Heart left ventricle (tissue), 16 donors: ENCODE results near the gene CTXND2. TPM values are rescaled to one million over a fixed set of nuclear protein-coding genes. Genes with fewer than 3 reads are reported as not detected.
A peak's percentile ranks its signal among the peaks of the same experiment; 100 is the strongest.

ENCODE experiments used
- ATAC-seq, 4 donors: fragments of 200-7000 bp; cut with Tn5 transposase; one replicate each; pipeline ENCODE4 v1.9.1; 2020 to 2022; ENCODE audit warnings: moderate library complexity in 4 of 4, mild to moderate bottlenecking in 3 of 4, moderate number of reproducible peaks in 1 of 4
- DNase-seq, 5 donors: peaks; one replicate each; pipeline ENCODE4 v3.0.0-alpha.2; 2020
- H3K27ac ChIP-seq, 12 donors: fragments of 200-600 bp; sonication (generic) in 4 of 12; one replicate each; pipeline versions ENCODE4 v1.5.0 to v1.8.0; 2016 to 2022; ENCODE audit warnings: mild to moderate bottlenecking in 2 of 12
- H3K27me3 ChIP-seq, 9 donors: fragments of 200-600 bp; sonication (generic) in 2 of 9; one replicate each; pipeline versions ENCODE4 v1.5.1 to v1.8.0; 2016 to 2022; ENCODE audit warnings: mild to moderate bottlenecking in 3 of 9
- H3K36me3 ChIP-seq, 9 donors: fragments of 200-600 bp; sonication (generic) in 2 of 9; one replicate each; pipeline versions ENCODE4 v1.5.0 to v1.8.0; 2018 to 2022; ENCODE audit warnings: mild to moderate bottlenecking in 2 of 9
- H3K4me1 ChIP-seq, 12 donors: fragments of 200-600 bp; sonication (generic) in 4 of 12; one replicate each; pipeline versions ENCODE4 v1.5.0 to v1.8.0; 2016 to 2022; ENCODE audit warnings: mild to moderate bottlenecking in 3 of 12
- H3K4me3 ChIP-seq, 12 donors: fragments of 200-600 bp; sonication (generic) in 4 of 12; one replicate each; pipeline versions ENCODE4 v1.5.0 to v1.8.0; 2017 to 2022; ENCODE audit warnings: mild to moderate bottlenecking in 9 of 12, moderate library complexity in 4 of 12
- H3K9me3 ChIP-seq, 12 donors: fragments of 200-600 bp; sonication (generic) in 4 of 12; one replicate each; pipeline versions ENCODE4 v1.5.0 to v1.8.0; 2016 to 2022; ENCODE audit warnings: mild to moderate bottlenecking in 1 of 12
- POLR2A ChIP-seq, 2 donors: fragments of 450-650 bp; IDR thresholded peaks; one replicate each; pipeline ENCODE4 v1.6.1; 2017; ENCODE audit warnings: antibody characterized with exemption in 2 of 2, mild to moderate bottlenecking in 2 of 2, moderate library complexity in 2 of 2
- WGBS, 4 donors: extraction: QIAGEN DNeasy Blood & Tissue Kit in 2 of 4; methylation state at CpG; one replicate each; pipeline versions ENCODE4 v1.1.5 to v1.1.7; 2013 to 2018; 5-methylcytosine and 5-hydroxymethylcytosine counted together
- intact Hi-C, 10 donors: fragments of 100-400 bp; cut with DNase I; formaldehyde crosslinking; loops; one replicate each; pipeline versions ENCODE4 v1.11.1 to v1.14.2; 2022
- polyA plus RNA-seq, 2 donors: library from polyadenylated mRNA; stranded (reverse); fragments of 200-250 nt; gene quantifications; one replicate each; pipeline ENCODE4 v1.2.3, GENCODE V29; 2013
- total RNA-seq, 9 donors: library from RNA; depleted of rRNA in 2 of 9; stranded (reverse); fragments of >200 nt in 2 of 9; fragmentation: NEBNext Ultra II Directional in 3 of 9; extraction: Animal tissue kit (Norgen Biotek cat#: 25700) in 3 of 9; gene quantifications; one replicate each; pipeline versions ENCODE4 v1.1.0 to v1.2.4, GENCODE V29; 2016 to 2023
- TF ChIP-seq, protein P1 (sequence below), 12 donors: fragments of 200-600 bp; sonication (generic) in 4 of 12; IDR thresholded peaks; one replicate each; pipeline versions ENCODE4 v1.5.0 to v1.8.0; 2018 to 2022; ENCODE audit warnings: antibody characterized with exemption in 12 of 12, mild to moderate bottlenecking in 5 of 12
- donor health status: ischemic (EF 13 %, LVEDD 7.1; RV severe dilation, severe dysfunction).
- donor health status: healthy with polysubstance abuse.
- donor health status: DM: no; HTN: yes; CAD: no.
- donor health status: DM: no; HTN: no; CAD: no.
- donor health status: ischemic (EF 25% LVEDD 6.9; RV normal size, moderate dysfunction).
- donor health status: ischemic (EF 25% LVEDD 5.7; RV mildly dilated, moderate dysfunction).
- donor health status: healthy.
- donor health status: DM: yes; HTN: yes; CAD: no.
- donor health status: ischemic (EF 35%, LVEDD 5.7; RV mildly dilated, moderate dysfunction).
- donor health status: nonischemic (EF 11% LVEDD 7.7; RV severe dilation, severe dysfunction).
- donor health status: DM: yes; HTN: yes; CAD: no.
- donor health status: PGD.
- donor health status: ischemic (EF 29% LVEDD 5.4; RV normal size, mild dysfunction).
- donor health status: nonischemic (EF 23%, LVEDD 6.1; RV moderate dilation, normal function).

Gene CTXND2
- total and polyA plus RNA-seq, 11 donors, result not detected

DNA sequence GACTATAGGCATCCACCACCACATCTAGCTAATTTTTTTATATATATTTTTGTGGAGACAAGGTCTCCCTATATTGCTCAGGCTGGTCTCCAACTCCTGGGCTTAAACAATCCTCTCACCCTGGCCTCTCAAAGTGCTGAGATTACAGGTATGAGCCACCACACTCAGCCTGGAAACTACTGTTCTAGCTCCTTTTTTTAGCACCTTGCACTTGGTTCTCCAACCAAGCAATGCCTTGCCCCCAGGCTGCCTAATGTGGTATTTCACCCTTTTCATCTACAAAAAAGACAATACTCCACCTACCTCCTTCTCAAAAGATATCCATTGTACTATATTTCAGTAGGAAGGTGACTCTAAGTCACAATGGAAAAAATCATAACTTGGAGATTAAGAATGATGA is 17.3 kb upstream of the CTXND2 start:
- H3K27ac ChIP-seq, result no peak overlapping the region
- DNase-seq, result no peak
- H3K27me3 ChIP-seq, result no peaks in the 10 kb centered on the region
- H3K36me3 ChIP-seq, result peaks cover 0 to 24% (median 5%) of the 10 kb centered on the region in 9 donors
- peaks cover 0 to 23% (median 8%) of the 10 kb centered on the region in 12 donors for H3K4me1 ChIP-seq
- H3K9me3 ChIP-seq, result no peaks in the 10 kb centered on the region
- intact Hi-C loops, result loop anchor here in 1 of 10 donors (10.0 kb wide), 1 partner anchor 55 kb away; the partner anchor contains the start of gene SETDB1
- TF ChIP-seq, protein P1, sequence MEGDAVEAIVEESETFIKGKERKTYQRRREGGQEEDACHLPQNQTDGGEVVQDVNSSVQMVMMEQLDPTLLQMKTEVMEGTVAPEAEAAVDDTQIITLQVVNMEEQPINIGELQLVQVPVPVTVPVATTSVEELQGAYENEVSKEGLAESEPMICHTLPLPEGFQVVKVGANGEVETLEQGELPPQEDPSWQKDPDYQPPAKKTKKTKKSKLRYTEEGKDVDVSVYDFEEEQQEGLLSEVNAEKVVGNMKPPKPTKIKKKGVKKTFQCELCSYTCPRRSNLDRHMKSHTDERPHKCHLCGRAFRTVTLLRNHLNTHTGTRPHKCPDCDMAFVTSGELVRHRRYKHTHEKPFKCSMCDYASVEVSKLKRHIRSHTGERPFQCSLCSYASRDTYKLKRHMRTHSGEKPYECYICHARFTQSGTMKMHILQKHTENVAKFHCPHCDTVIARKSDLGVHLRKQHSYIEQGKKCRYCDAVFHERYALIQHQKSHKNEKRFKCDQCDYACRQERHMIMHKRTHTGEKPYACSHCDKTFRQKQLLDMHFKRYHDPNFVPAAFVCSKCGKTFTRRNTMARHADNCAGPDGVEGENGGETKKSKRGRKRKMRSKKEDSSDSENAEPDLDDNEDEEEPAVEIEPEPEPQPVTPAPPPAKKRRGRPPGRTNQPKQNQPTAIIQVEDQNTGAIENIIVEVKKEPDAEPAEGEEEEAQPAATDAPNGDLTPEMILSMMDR (IDR thresholded peaks at IDR 0.05), result no peak
- TF ChIP-seq POLR2A (IDR thresholded peaks at IDR 0.05), result no peak
- no peak for ATAC-seq
- H3K4me3 ChIP-seq, result no peak overlapping the region

DNA sequence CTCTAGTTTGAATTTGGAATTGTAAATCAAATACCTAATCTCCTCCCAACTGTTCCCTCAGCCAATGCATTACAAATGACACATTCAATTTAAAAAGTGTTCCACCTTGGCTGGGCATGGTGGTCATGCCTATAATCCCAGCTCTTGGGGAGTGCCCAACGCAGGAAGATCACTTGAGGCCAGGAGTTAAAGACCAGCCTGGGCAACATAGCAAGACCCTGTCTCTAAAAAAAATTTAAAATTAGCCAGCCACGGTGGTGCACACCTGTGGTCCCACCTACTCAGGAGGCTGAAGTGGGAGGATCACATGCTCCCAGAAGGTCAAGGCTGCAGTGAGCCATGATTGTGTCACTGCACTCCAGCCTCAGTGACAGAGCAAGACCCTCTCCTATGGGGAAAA is 14.4 kb upstream of the CTXND2 start:
- WGBS, 4 donors, result 83 to 97% (median 93%) methylated on average over 2 of the region's 2 CpGs
- no peaks in the 10 kb centered on the region for H3K27me3 ChIP-seq
- H3K4me3 ChIP-seq, result no peak overlapping the region
- peaks cover 0 to 24% (median 5%) of the 10 kb centered on the region in 9 donors for H3K36me3 ChIP-seq
- no peaks in the 10 kb centered on the region for H3K9me3 ChIP-seq
- H3K4me1 ChIP-seq, result peaks cover 0 to 36% (median 12%) of the 10 kb centered on the region in 12 donors
- DNase-seq (no peak), ATAC-seq (no peak)
- no peak for TF ChIP-seq POLR2A (IDR thresholded peaks at IDR 0.05)
- TF ChIP-seq, protein P1 (IDR thresholded peaks at IDR 0.05), result no peak
- no peak overlapping the region for H3K27ac ChIP-seq
- intact Hi-C loops, result loop anchor here in 1 of 10 donors (10.0 kb wide), 1 partner anchor 52 kb away; the partner anchor contains the start of gene SETDB1

DNA sequence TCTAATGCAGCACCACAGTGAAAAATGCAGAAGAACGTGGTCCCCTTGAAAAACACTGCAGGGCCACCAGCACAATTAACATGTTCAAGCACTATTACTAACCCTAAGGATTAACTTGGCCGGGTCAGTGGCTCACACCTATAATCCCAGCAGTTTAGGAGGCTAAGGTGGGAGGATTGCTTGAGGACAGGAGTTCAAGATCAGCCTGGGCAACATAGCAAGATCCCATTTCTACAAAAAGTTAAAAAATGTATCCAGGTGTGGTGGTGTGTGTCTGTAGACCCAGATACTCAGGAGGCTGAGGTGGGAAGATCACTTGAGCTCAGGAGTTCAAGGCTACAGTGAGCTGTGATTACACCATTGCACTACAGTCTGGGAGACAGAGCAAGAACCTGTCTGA is 13.4 kb upstream of the CTXND2 start:
- no peak for DNase-seq
- Histone ChIP-seq H3K36me3 (peaks cover 0 to 18% (median 5%) of the 10 kb centered on the region in 9 donors), H3K9me3 (no peaks in the 10 kb centered on the region), H3K4me3 (no peak overlapping the region), H3K27me3 (no peaks in the 10 kb centered on the region), H3K27ac (no peak overlapping the region), H3K4me1 (peaks cover 0 to 38% (median 12%) of the 10 kb centered on the region in 12 donors)
- intact Hi-C loops, result loop anchor here in 1 of 10 donors (10.0 kb wide), 1 partner anchor 51 kb away; the partner anchor contains the start of gene SETDB1
- TF ChIP-seq, protein P1 (IDR thresholded peaks at IDR 0.05), result no peak
- no peak for TF ChIP-seq POLR2A (IDR thresholded peaks at IDR 0.05)
- ATAC-seq, result no peak
- WGBS, 4 donors, result 90 to 96% (median 92%) methylated on average over 2 of the region's 2 CpGs

DNA sequence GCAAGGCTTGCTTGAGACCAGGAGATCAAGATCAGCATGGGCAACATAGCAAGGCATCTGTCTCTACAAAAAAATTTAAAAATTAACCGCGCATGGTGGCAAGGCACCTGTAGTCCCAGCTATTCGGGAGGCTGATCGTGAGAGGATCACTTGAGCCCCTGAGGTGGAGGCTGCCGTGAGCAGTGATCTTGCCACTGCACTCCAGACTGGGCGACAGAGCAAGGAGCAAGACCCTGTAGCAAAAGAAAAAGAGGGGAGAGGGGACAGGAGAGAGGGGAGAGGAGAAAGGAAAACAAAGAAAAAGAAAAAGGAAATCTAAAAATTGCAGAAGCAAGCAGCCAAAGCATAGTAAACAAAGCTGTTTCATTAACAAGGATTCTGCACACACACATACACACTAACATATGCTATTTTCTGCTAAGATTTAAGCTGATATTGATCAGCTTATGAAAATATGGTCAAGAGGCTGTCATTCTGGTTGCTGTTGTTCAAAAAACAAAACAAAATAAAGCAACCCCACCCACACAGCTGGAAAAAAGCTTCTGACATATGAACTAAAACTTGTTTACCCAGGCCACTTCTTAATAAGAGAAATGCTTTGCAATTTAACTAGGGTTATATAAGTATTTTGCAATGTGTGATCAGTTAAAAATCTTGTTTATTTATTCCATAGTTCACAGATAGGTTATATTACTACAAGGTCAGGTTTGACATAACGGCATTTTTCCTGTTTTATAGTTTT is 12.3 kb upstream of the CTXND2 start:
- Histone ChIP-seq H3K4me1 (peaks cover 0 to 38% (median 12%) of the 10 kb centered on the region in 12 donors), H3K36me3 (peaks cover 0 to 16% (median 4%) of the 10 kb centered on the region in 9 donors), H3K27me3 (no peaks in the 10 kb centered on the region), H3K4me3 (peak overlapping the region in 11 of 12 donors; percentile 75 to 99 (median 88)), H3K27ac (peak overlapping the region in 11 of 12 donors; percentile 12 to 100 (median 96)), H3K9me3 (no peaks in the 10 kb centered on the region)
- 20 to 42% (median 23%) methylated on average over 7 of the region's 7 CpGs for WGBS, 4 donors
- ATAC-seq, result no peak
- intact Hi-C loops, result loop anchor here in 4 of 10 donors (5.0 to 10.0 kb wide), 3 partner anchors 50 to 98 kb away; partner anchors contain the start of genes SETDB1 (in 3 of the 4) and CERS2 (in 1 of the 4)
- TF ChIP-seq, protein P1 (IDR thresholded peaks at IDR 0.05), result no peak
- TF ChIP-seq POLR2A (IDR thresholded peaks at IDR 0.05), result no peak
- DNase-seq, result no peak
